GM12801 (cell line): ENCODE data around the gene IL1B.

Source experiments
- CTCF ChIP-seq: IDR thresholded peaks from one replicate; pipeline ENCODE4 v1.5.1; 2011; ENCODE audit warnings: control low read depth; ENCODE audit not compliant: insufficient read length; ENCODE audit errors: extremely low read depth

The IL1B gene

GRCh38 chr2:112814278-112814677 is 22.3 kb downstream of the IL1B start:
- no peak for TF ChIP-seq CTCF

GRCh38 chr2:112813280-112813966 is 23.2 kb downstream of the IL1B start:
- TF ChIP-seq CTCF: no peak

GRCh38 chr2:112812318-112813267 is 24.0 kb downstream of the IL1B start:
- TF ChIP-seq CTCF: no peak

GRCh38 chr2:112811841-112812306 is 24.7 kb downstream of the IL1B start:
- no peak for TF ChIP-seq CTCF

- no peak for TF ChIP-seq CTCF
Measured at GRCh38 chr2:112811276-112811831, 25.2 kb downstream of the IL1B start.

- no peak for TF ChIP-seq CTCF
Measured at GRCh38 chr2:112809112-112809511, 27.5 kb downstream of the IL1B start.

- no peak for TF ChIP-seq CTCF
Measured at GRCh38 chr2:112807233-112807807, 29.3 kb downstream of the IL1B start.
